ENCODE results near the gene CYREN. TPM values are rescaled to one million over a fixed set of nuclear protein-coding genes. Genes with fewer than 3 reads are reported as not detected.

Gene CYREN
- total RNA-seq, 1 experiment from 2014 or later, result 79.0 TPM

DNA sequence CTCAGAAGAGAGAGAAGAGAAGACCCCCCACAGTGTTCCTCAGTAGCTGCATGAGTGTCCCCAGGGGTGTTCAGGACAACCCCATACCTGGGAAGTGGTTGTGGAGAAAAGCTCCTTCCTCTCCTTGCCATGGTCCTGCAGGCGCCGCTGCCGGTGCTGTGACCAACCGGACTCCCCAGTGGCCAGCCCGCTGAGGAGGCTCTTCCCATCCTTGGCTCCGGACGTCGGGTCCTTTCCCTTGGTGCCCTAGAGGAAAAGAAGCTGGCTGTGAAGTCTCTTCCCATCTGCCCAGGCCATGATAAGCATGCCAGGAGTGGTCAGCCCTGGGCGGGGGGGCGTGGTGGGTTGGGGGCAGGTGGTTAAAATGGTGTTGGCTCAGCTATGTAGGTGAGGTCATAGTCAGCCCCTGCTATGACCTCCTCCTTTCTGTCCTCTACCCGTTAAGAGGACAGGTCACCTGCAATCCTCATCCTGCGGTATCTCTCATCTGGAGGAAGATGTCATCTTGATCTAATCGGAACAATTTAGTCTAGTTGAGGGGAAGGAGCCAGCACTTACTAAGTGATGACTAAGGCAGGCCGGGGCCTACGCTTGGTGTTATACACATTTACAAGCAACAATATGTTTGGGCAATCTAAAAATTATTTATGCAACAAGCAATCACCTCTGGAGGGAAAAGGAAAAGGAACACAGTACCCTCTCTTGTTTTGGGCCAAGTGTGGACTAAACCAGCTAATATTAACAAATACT lies 27.6 kb upstream of the CYREN start:
- DNase-seq (ENCODE audit: low read depth), result no peak

DNA sequence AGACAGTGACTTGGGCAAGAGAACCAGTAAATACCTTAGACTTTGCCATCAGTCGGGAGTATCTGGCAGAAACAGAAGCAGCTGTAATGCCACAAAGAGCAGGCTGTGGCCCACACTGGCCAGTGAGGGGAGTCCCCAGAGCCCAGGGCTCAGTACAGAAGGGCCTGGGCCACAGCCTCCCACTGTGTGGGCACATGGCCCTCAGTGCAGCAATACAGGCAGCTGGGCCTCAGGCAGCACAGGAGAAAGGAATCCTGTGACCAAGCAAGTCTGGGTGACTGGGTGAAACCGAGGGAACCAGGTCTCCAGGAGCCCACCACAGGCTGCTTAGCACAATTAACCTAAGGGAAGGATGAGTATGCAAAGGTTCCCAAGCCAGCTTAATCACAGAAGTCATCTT lies 26.8 kb upstream of the CYREN start:
- no peak for DNase-seq (ENCODE audit: low read depth)

GRCh38 chr7:135195968-135196629 lies 25.6 kb upstream of the CYREN start:
- DNase-seq (ENCODE audit: low read depth), result no peak

- no peak for DNase-seq (ENCODE audit: low read depth)
Measured at GRCh38 chr7:135195156-135195555, 24.6 kb upstream of the CYREN start.

DNA sequence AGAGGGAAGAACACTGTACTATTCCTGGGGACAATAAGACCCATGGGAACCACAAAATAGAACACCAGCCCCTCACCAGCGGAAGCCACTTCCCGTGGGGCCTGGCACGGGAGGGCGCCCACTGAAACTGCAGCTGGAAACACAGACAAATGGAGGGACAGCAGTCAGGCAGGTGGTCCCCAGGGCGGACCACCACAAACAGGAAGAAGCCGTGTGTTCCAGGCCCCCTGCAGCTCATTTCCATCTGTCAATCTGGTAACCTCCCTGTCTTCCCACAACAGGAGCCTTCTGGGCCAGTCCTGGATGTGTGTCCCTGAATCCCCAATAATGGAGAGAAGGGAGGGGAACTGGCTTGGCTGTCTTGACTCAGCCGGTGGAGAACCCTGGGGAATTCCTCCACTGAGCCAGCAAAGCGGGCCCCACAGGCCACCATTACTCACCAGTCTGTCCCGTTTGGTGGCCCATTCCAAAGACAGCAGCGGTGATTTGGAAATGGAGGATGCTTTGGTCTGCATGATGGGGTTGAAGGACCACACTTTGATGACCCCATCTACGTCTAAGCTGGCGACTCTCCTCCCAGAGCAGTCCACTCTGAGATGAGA lies 24.1 kb upstream of the CYREN start:
- DNase-seq (ENCODE audit: low read depth), result no peak

DNA sequence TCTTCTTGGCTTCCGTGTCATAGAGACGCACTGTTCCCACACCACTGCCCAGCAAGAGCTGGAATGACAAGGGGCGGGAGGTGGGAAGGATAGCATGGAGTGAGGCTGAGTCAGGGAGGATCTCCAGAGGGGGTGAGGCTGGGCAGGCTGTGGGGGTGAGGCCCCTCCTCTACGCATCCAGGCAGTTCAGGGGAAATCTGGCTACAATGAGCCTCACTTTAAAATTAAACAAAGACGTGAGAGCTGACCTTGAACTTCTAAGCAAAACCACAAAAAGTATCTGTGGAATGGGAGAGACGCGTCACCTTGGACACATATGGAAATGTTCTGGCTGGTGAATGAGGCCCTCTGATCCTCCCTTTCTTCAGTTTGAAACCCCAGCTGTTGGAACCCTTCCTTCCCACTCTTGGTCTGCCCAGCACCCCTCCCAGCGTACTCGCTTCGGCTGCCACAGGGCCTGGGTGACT lies 23.1 kb upstream of the CYREN start:
- DNase-seq (ENCODE audit: low read depth), result peak; percentile 76

DNA sequence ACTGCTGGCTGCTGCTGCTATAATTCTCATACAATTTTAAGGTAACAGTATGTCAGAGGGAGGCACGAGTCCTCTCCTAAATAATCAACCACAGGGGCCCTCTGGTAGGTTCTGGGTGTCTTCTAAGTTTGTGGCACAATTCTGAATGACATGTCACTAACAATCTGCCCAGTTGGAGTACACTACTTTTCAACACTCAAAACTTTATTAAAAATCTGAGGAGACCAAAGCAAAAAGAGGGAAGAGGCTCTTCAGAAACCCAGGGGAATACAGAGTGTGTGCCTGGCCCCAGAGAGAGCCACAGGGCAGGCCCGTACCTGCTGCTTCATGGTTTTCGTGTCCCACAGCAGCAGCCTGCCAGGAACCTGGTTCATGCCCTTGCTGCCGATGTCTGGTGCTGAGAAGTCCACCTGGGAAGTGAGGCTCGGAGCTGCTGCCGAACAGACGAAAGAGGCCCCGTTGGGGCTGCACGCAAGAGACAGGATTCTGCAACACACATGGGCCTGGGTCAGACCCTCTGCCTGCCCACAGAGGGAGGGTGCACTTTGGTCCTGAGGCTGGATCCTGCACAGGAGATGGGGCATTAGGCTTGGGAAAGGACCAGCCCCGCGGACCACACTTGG lies 22.5 kb upstream of the CYREN start:
- no peak for DNase-seq (ENCODE audit: low read depth)

DNA sequence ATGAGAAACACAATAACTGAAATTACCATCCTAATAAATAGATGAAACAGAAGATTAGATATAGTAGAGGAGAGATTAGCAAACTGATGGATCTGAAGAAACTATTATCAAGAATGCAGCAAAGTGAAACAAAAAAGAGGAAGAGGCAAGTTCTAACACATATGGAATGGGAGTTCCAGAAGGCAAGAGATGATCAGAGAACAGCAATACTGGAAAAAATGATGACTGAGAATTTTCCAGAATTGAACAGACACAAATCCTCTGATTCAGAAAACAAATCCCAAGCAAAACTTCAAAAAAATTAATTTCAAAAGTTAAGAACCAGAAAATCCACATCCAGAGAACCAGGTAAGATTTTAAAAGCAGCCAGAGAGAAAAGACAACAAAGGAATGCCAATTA lies 20.2 kb upstream of the CYREN start:
- no peak for DNase-seq (ENCODE audit: low read depth)

DNA sequence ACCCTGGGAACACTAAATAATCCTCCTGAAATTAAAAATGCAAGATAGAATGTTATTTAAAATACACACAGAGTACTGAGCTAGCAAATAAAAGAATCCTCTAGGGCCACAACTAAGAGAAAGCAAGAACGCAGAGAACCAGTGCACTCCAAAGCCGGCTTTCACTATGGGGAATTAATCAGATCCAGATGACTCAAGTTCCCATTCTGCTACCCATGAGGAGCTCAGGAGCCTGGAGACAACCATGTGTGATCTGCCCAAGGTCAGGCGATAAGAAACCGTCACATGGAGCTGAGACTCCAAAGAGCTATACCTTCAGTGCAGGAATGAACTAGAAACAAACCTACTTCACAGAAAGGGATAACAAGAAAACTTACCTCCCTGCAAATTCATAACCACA lies 19.5 kb upstream of the CYREN start:
- DNase-seq (ENCODE audit: low read depth), result no peak

DNA sequence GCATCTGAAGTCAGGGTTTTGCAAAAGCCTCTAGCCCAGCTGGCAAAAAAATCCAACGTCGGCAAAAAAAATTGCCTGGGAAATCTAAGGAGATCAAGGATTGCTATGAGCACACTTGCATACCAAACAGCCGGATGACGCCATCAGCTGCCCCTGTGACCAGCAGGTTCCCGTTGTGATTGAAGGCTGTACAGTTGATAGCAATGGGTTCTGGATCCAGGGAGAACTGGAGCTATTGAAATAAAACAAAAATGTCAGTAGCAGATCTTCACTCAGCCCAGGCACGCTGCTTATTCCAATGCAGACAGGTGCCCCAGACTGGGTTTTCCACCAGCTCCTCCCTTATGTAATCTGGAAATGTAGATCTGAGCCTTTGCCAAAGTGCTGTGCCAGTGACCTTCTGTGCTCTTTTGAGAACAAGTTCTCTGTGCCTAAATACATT lies 18.7 kb upstream of the CYREN start:
- no peak for DNase-seq (ENCODE audit: low read depth)

- DNase-seq (ENCODE audit: low read depth), result no peak
Measured at GRCh38 chr7:135188298-135188984, 17.9 kb upstream of the CYREN start.

DNA sequence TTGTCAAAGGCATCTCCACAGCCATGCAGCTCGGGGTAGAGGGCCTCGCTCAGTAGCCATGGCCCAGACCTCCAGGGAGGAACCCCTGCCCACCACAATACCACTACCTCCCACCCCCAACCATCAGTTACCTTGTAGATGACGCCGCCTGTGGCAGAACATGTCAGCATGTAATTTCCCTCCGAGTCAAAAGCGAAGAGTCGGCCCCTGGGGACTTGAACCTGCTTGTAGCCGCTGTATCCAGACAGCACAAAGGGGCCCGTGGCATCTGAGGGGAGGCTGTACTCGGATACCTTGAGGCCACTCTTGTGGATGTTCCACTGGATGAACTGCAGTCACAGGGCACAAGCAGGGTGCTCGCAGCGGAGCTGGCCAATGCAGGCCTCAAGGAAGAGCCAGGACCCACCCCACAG lies 16.3 kb upstream of the CYREN start:
- DNase-seq (ENCODE audit: low read depth), result no peak

- no peak for DNase-seq (ENCODE audit: low read depth)
Measured at GRCh38 chr7:135186261-135186540, 15.7 kb upstream of the CYREN start.

DNA sequence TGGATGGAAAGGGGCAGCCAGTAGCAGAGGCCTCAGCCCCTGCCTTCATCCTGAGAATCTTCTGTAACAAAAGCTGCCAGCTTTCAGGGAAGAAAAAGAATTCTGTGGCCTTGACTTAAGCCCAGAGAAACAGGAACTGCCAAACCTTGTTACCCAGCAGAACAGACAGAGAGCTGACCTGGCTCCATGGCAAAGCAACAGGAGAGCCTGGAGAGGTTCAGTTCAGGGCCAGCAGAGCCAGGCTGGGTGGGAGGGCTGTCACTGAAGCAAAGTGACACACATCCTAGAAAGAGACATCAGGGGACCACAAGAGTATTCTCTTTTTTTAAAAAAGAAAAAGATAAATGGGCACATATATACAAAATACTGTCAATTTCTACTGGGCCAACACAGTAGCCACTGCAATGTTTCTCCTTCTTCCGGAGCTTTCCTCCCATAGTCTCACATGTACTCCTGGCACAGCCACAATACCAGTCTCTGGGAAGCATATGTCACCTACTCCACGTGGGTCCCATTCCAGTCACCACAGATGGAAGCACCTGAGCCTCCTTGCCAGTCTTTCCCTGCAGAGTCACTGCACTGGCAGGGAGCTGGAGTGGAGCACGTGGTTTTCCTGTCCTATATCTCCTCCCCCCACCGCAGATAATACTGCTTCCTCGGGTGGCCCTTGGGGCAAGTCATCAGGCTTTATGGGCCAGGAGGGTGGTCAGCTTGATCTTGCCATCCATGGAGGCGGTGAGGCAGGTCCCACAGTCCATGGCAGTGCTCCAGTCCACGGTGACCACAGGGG lies 15.2 kb upstream of the CYREN start:
- DNase-seq (ENCODE audit: low read depth), result no peak

DNA sequence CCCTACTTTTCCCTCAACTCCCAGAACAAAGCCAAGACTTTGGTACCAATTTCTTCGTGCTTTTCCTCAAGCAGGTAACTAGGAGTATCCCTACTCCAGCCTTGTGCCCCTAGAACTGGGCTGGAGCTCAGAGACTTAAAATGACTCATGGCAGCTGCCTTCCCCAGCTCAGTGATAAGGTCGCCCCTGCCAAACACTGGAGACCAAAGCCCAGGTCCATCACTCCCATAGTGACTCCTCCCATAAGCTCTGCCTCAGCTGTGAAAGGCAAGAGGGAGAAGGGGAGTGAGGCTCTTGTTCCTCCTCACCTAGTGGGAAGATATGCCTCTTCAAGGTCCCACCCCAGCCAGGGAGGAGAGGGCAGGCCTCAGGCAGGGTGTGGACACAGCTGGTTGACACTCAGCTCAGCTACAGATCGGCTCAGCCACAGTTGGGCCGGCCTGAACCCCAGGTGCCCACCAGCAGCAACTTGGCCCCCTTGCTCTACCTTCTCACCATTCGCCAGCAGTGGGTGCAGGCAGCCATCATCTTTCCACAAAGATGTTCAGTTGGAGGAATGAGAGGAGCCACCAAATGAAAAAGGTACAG lies 13.8 kb upstream of the CYREN start:
- no peak for DNase-seq (ENCODE audit: low read depth)

- DNase-seq (ENCODE audit: low read depth), result no peak
Measured at GRCh38 chr7:135183478-135183877, 13.0 kb upstream of the CYREN start.

- DNase-seq (ENCODE audit: low read depth), result no peak
Measured at GRCh38 chr7:135181929-135182678, 11.6 kb upstream of the CYREN start.

- DNase-seq (ENCODE audit: low read depth), result no peak
Measured at GRCh38 chr7:135181261-135181928, 10.9 kb upstream of the CYREN start.

- DNase-seq (ENCODE audit: low read depth), result no peak
Measured at GRCh38 chr7:135180122-135180521, 9.6 kb upstream of the CYREN start.
